ENCODE results near the gene PAM.

PAM gene

GRCh38 chr5:102937894-102938293 lies 182.8 kb downstream of the PAM start:
- DNase-seq (ENCODE audit: low read depth in 3 of 3) = no peak

GRCh38 chr5:102941111-102941510 lies 186.0 kb downstream of the PAM start:
- DNase-seq (ENCODE audit: low read depth in 3 of 3) = no peak

- no peak for DNase-seq (ENCODE audit: low read depth in 3 of 3)
These were observed 191.3 kb downstream of the PAM start for GRCh38 chr5:102946414-102946813.

- no peak for DNase-seq (ENCODE audit: low read depth in 3 of 3)
These were observed 191.9 kb downstream of the PAM start for GRCh38 chr5:102946971-102947370.

GRCh38 chr5:102955488-102955887 lies 200.4 kb downstream of the PAM start:
- no peak for DNase-seq (ENCODE audit: low read depth in 3 of 3)

- DNase-seq (ENCODE audit: low read depth in 3 of 3) = no peak
These were observed 201.5 kb downstream of the PAM start for GRCh38 chr5:102956599-102956998.

GRCh38 chr5:102957141-102957540 lies 202.0 kb downstream of the PAM start:
- no peak for DNase-seq (ENCODE audit: low read depth in 3 of 3)

- DNase-seq (ENCODE audit: low read depth in 3 of 3) = no peak
These were observed 203.4 kb downstream of the PAM start for GRCh38 chr5:102958481-102959011.

GRCh38 chr5:102959055-102959454 lies 203.9 kb downstream of the PAM start:
- no peak for DNase-seq (ENCODE audit: low read depth in 3 of 3)

GRCh38 chr5:102961671-102962070 lies 206.6 kb downstream of the PAM start:
- DNase-seq (ENCODE audit: low read depth in 3 of 3) = no peak

GRCh38 chr5:102965653-102966052 lies 210.5 kb downstream of the PAM start:
- no peak for DNase-seq (ENCODE audit: low read depth in 3 of 3)

- DNase-seq (ENCODE audit: low read depth in 3 of 3) = no peak
These were observed 214.5 kb downstream of the PAM start for GRCh38 chr5:102969641-102970040.

- no peak for DNase-seq (ENCODE audit: low read depth in 3 of 3)
These were observed 216.7 kb downstream of the PAM start for GRCh38 chr5:102971676-102972293.

- no peak for DNase-seq (ENCODE audit: low read depth in 3 of 3)
These were observed 219.1 kb downstream of the PAM start for GRCh38 chr5:102974177-102974576.

GRCh38 chr5:102975045-102975444 lies 219.9 kb downstream of the PAM start:
- no peak for DNase-seq (ENCODE audit: low read depth in 3 of 3)

- no peak for DNase-seq (ENCODE audit: low read depth in 3 of 3)
These were observed 220.5 kb downstream of the PAM start for GRCh38 chr5:102975457-102976182.

GRCh38 chr5:102981957-102982635 lies 227.0 kb downstream of the PAM start:
- no peak for DNase-seq (ENCODE audit: low read depth in 3 of 3)

- DNase-seq (ENCODE audit: low read depth in 3 of 3) = no peak
These were observed 231.0 kb downstream of the PAM start for GRCh38 chr5:102986074-102986473.

- DNase-seq (ENCODE audit: low read depth in 3 of 3) = no peak
These were observed 233.4 kb downstream of the PAM start for GRCh38 chr5:102988459-102988858.

- no peak for DNase-seq (ENCODE audit: low read depth in 3 of 3)
These were observed 236.7 kb downstream of the PAM start for GRCh38 chr5:102991802-102992201.

GRCh38 chr5:102996011-102996575 lies 241.0 kb downstream of the PAM start:
- DNase-seq (ENCODE audit: low read depth in 3 of 3) = no peak

- DNase-seq (ENCODE audit: low read depth in 3 of 3) = no peak
These were observed 243.1 kb downstream of the PAM start for GRCh38 chr5:102998224-102998623.
